Liver (tissue), 3 donors: ENCODE results near the gene SLX1A.

Source experiments
- EGR1 ChIP-seq, 2 donors: IDR thresholded peaks; 2 replicates each; pipeline ENCODE4 v1.6.1; 2016 to 2018; ENCODE audit warnings: antibody characterized with exemption in 2 of 2, low read depth in 2 of 2
- GABPA ChIP-seq, 2 donors: IDR thresholded peaks in 1 of 2; conservative IDR thresholded peaks in 1 of 2; 2 replicates each; pipeline ENCODE4 v1.6.1; 2016; ENCODE audit warnings: antibody characterized with exemption in 2 of 2, mild to moderate bottlenecking in 1 of 2, moderate library complexity in 1 of 2
- NR2F2 ChIP-seq: IDR thresholded peaks from 2 replicates; pipeline ENCODE4 v1.6.1; 2016; ENCODE audit warnings: antibody characterized with exemption
- RAD21 ChIP-seq, 2 donors: IDR thresholded peaks; 2 replicates each; pipeline ENCODE4 v1.6.1; 2016; ENCODE audit warnings: antibody characterized with exemption in 2 of 2, mild to moderate bottlenecking in 2 of 2
- SP1 ChIP-seq: IDR thresholded peaks from 2 replicates; pipeline ENCODE4 v1.6.1; 2018; ENCODE audit warnings: antibody characterized with exemption, mild to moderate bottlenecking
- TAF1 ChIP-seq: conservative IDR thresholded peaks from 2 replicates; pipeline ENCODE4 v1.6.1; 2016; ENCODE audit warnings: antibody characterized with exemption, mild to moderate bottlenecking
- YY1 ChIP-seq: IDR thresholded peaks from 2 replicates; pipeline ENCODE4 v1.6.1; 2016; ENCODE audit warnings: antibody characterized with exemption, mild to moderate bottlenecking
- TF ChIP-seq, protein P1 (sequence below): fragments of 150-350 bp; IDR thresholded peaks from 2 replicates; pipeline ENCODE4 v1.5.1; 2017; ENCODE audit warnings: improper control_type of control experiment, low read depth, low read length; ENCODE audit not compliant: missing input control
- TF ChIP-seq, protein P2 (sequence below): IDR thresholded peaks from 2 replicates; pipeline ENCODE4 v1.6.1; 2016; ENCODE audit warnings: antibody characterized with exemption
- TF ChIP-seq, protein P3 (sequence below): IDR thresholded peaks from 2 replicates; pipeline ENCODE4 v1.6.1; 2016; ENCODE audit warnings: antibody characterized with exemption
- TF ChIP-seq, protein P4 (sequence below): IDR thresholded peaks from 2 replicates; pipeline ENCODE4 v1.6.1; 2016; ENCODE audit warnings: antibody characterized with exemption, mild to moderate bottlenecking
- TF ChIP-seq, protein P5 (sequence below): IDR thresholded peaks from 2 replicates; pipeline ENCODE4 v1.6.1; 2016; ENCODE audit warnings: antibody characterized with exemption
- donor health status: healthy.
- donor health status: healthy.

DNA sequence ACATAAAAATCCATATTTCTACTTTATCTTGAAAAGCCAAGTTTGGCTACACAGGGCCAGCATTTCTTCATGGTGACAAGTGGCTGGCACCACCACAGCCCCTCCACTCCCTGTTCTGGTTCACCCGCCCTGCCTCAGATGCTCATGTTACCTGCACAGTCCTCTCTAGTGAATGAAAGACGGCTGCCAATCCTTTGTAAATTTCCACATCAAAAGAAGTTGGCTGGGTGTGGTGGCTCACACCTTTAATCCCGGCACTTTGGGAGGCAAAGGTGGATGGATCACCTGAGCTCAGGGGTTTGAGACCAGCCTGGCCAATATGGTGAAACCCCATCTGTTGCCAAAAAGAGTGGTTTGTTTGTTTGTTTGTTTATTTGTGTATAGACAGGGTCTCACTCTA, 30.1 kb upstream of the SLX1A start:
- TF ChIP-seq, protein P1, sequence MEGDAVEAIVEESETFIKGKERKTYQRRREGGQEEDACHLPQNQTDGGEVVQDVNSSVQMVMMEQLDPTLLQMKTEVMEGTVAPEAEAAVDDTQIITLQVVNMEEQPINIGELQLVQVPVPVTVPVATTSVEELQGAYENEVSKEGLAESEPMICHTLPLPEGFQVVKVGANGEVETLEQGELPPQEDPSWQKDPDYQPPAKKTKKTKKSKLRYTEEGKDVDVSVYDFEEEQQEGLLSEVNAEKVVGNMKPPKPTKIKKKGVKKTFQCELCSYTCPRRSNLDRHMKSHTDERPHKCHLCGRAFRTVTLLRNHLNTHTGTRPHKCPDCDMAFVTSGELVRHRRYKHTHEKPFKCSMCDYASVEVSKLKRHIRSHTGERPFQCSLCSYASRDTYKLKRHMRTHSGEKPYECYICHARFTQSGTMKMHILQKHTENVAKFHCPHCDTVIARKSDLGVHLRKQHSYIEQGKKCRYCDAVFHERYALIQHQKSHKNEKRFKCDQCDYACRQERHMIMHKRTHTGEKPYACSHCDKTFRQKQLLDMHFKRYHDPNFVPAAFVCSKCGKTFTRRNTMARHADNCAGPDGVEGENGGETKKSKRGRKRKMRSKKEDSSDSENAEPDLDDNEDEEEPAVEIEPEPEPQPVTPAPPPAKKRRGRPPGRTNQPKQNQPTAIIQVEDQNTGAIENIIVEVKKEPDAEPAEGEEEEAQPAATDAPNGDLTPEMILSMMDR = no peak
- TF ChIP-seq GABPA (IDR thresholded peaks at IDR 0.05 in 1 of 2, conservative IDR thresholded peaks at IDR 0.05 in 1 of 2) (no peak), RAD21 (IDR thresholded peaks at IDR 0.05) (no peak), TAF1 (no peak), EGR1 (IDR thresholded peaks at IDR 0.05; ENCODE audit: low read depth in 2 of 2) (no peak), NR2F2 (no peak), YY1 (no peak), SP1 (no peak)
- TF ChIP-seq, protein P2, sequence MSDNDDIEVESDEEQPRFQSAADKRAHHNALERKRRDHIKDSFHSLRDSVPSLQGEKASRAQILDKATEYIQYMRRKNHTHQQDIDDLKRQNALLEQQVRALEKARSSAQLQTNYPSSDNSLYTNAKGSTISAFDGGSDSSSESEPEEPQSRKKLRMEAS = no peak
- TF ChIP-seq, protein P3, sequence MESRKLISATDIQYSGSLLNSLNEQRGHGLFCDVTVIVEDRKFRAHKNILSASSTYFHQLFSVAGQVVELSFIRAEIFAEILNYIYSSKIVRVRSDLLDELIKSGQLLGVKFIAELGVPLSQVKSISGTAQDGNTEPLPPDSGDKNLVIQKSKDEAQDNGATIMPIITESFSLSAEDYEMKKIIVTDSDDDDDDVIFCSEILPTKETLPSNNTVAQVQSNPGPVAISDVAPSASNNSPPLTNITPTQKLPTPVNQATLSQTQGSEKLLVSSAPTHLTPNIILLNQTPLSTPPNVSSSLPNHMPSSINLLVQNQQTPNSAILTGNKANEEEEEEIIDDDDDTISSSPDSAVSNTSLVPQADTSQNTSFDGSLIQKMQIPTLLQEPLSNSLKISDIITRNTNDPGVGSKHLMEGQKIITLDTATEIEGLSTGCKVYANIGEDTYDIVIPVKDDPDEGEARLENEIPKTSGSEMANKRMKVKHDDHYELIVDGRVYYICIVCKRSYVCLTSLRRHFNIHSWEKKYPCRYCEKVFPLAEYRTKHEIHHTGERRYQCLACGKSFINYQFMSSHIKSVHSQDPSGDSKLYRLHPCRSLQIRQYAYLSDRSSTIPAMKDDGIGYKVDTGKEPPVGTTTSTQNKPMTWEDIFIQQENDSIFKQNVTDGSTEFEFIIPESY = no peak
- TF ChIP-seq, protein P4, sequence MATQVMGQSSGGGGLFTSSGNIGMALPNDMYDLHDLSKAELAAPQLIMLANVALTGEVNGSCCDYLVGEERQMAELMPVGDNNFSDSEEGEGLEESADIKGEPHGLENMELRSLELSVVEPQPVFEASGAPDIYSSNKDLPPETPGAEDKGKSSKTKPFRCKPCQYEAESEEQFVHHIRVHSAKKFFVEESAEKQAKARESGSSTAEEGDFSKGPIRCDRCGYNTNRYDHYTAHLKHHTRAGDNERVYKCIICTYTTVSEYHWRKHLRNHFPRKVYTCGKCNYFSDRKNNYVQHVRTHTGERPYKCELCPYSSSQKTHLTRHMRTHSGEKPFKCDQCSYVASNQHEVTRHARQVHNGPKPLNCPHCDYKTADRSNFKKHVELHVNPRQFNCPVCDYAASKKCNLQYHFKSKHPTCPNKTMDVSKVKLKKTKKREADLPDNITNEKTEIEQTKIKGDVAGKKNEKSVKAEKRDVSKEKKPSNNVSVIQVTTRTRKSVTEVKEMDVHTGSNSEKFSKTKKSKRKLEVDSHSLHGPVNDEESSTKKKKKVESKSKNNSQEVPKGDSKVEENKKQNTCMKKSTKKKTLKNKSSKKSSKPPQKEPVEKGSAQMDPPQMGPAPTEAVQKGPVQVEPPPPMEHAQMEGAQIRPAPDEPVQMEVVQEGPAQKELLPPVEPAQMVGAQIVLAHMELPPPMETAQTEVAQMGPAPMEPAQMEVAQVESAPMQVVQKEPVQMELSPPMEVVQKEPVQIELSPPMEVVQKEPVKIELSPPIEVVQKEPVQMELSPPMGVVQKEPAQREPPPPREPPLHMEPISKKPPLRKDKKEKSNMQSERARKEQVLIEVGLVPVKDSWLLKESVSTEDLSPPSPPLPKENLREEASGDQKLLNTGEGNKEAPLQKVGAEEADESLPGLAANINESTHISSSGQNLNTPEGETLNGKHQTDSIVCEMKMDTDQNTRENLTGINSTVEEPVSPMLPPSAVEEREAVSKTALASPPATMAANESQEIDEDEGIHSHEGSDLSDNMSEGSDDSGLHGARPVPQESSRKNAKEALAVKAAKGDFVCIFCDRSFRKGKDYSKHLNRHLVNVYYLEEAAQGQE = no peak
- TF ChIP-seq, protein P5, sequence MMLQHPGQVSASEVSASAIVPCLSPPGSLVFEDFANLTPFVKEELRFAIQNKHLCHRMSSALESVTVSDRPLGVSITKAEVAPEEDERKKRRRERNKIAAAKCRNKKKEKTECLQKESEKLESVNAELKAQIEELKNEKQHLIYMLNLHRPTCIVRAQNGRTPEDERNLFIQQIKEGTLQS = no peak
